Endothelial cell of umbilical vein (primary cell): ENCODE results near the gene TSHZ3. TPM values are rescaled to one million over a fixed set of nuclear protein-coding genes. Genes with fewer than 3 reads are reported as not detected.

Source experiments
- BruUV-seq: library from RNA; stranded (reverse); fragments of 400-500 nt; replicated peaks from 2 replicates; lab custom pipeline; 2021; lab: Mats Ljungman, UMichigan
- CTCF ChIA-PET: fragments of 300-600, 350-600 bp; sonication (Branson Sonifier 250); formaldehyde crosslinking; loops from one replicate; lab custom pipeline; 2021; ENCODE audit warnings: antibody characterized with exemption, inconsistent platforms; lab: Charles Lee
- POLR2A ChIA-PET: fragments of 300-600, 350-600 bp; sonication (Branson Sonifier 250); formaldehyde crosslinking; loops from one replicate; lab custom pipeline; 2021; ENCODE audit warnings: antibody characterized with exemption, inconsistent platforms; lab: Charles Lee
- DNase-seq: peaks from one replicate; pipeline ENCODE4 v3.0.0-alpha.2; 2011; ENCODE audit warnings: low read depth, low spot score
- FAIRE-seq: peaks from 2 replicates; lab custom pipeline; 2011; peaks lifted over from hg19 to GRCh38; lab: Jason Lieb, UNC
- H2AFZ ChIP-seq: 2 replicates; pipeline ENCODE4 v1.6.0; 2012; ENCODE audit warnings: low read depth, low read length, control low read depth, inconsistent platforms
- H3K27ac ChIP-seq: 2 replicates; pipeline ENCODE4 v1.5.1; 2011; ENCODE audit warnings: low read depth, mild to moderate bottlenecking, control low read depth, low read length, moderate library complexity; ENCODE audit not compliant: insufficient read depth
- H3K27me3 ChIP-seq, 2 experiments: 2 replicates each; pipeline versions ENCODE4 v1.6.0 to v1.6.1; 2011; ENCODE audit warnings: low read length in 2 of 2, mixed read lengths in 1 of 2; ENCODE audit not compliant: control insufficient read depth in 2 of 2, insufficient read depth in 2 of 2
- H3K36me3 ChIP-seq, 2 experiments: 2 replicates in 1 of 2; 3 replicates in 1 of 2; pipeline ENCODE4 v1.5.1; 2011; ENCODE audit warnings: low read length in 2 of 2, mild to moderate bottlenecking in 1 of 2, moderate library complexity in 1 of 2; ENCODE audit not compliant: control insufficient read depth in 2 of 2, insufficient read depth in 2 of 2; ENCODE audit errors: extremely low read depth in 1 of 2
- H3K4me1 ChIP-seq: 3 replicates; pipeline ENCODE4 v1.5.1; 2011; ENCODE audit warnings: mild to moderate bottlenecking, low read length; ENCODE audit not compliant: control insufficient read depth, insufficient read depth; ENCODE audit errors: extremely low read depth
- H3K4me2 ChIP-seq: 2 replicates; pipeline ENCODE4 v1.6.1; 2011; ENCODE audit warnings: low read length, control low read depth, mixed read lengths; ENCODE audit not compliant: insufficient read depth
- H3K4me3 ChIP-seq, 3 experiments: fragments of 200-600 bp in 1 of 3; sonication (generic), shearing (Covaris generic) in 1 of 3; replicated peaks in 1 of 3; 2 replicates each; pipeline ENCODE4 v1.5.1; 2011 to 2016; ENCODE audit warnings: control low read depth in 3 of 3, low read length in 3 of 3, mild to moderate bottlenecking in 2 of 3, inconsistent platforms in 1 of 3, low read depth in 1 of 3, moderate library complexity in 1 of 3; ENCODE audit not compliant: insufficient read depth in 1 of 3
- H3K79me2 ChIP-seq: 2 replicates; pipeline ENCODE4 v1.6.0; 2012; ENCODE audit warnings: low read length, inconsistent platforms; ENCODE audit not compliant: control insufficient read depth, insufficient read depth
- H3K9ac ChIP-seq: replicated peaks from 2 replicates; pipeline ENCODE3; 2011; ENCODE audit warnings: low read length, control low read depth; ENCODE audit not compliant: insufficient read depth; ENCODE audit errors: extremely low read depth
- H3K9me1 ChIP-seq: replicated peaks from 3 replicates; pipeline ENCODE4 v1.6.0; 2011; ENCODE audit warnings: mild to moderate bottlenecking, low read length; ENCODE audit not compliant: control insufficient read depth, insufficient read depth; ENCODE audit errors: extremely low read depth
- H3K9me3 ChIP-seq: replicated peaks from 2 replicates; pipeline ENCODE4 v1.5.1; 2012; ENCODE audit warnings: low read length, inconsistent platforms; ENCODE audit not compliant: control insufficient read depth, insufficient read depth
- H4K20me1 ChIP-seq: replicated peaks from 2 replicates; pipeline ENCODE3; 2011; ENCODE audit warnings: mild to moderate bottlenecking, low read length; ENCODE audit not compliant: control insufficient read depth, insufficient read depth; ENCODE audit errors: extremely low read depth
- CTCF ChIP-seq, 2 donors: IDR thresholded peaks; 1 replicate in 1 of 2; 2 replicates in 1 of 2; pipeline ENCODE4 v1.5.1; 2011; ENCODE audit warnings: low read length in 2 of 2, mild to moderate bottlenecking in 2 of 2, moderate library complexity in 2 of 2, control low read depth in 1 of 2, inconsistent platforms in 1 of 2, low read depth in 1 of 2; ENCODE audit not compliant: insufficient read depth in 1 of 2; ENCODE audit errors: extremely low read depth in 1 of 2
- EZH2 ChIP-seq: IDR thresholded peaks from 2 replicates; pipeline ENCODE4 v1.6.1; 2012; ENCODE audit warnings: borderline replicate concordance, low read depth, mild to moderate bottlenecking, moderate library complexity, low read length, inconsistent platforms; ENCODE audit not compliant: severe bottlenecking
- FOS ChIP-seq: IDR thresholded peaks from 2 replicates; pipeline ENCODE4 v1.6.1; 2011; ENCODE audit warnings: mild to moderate bottlenecking, low read length, moderate library complexity, borderline replicate concordance; ENCODE audit not compliant: insufficient read depth
- GATA2 ChIP-seq: IDR thresholded peaks from 2 replicates; pipeline ENCODE4 v1.7.0; 2011; ENCODE audit warnings: low read depth, mild to moderate bottlenecking, moderate library complexity, mixed read lengths, low read length; ENCODE audit not compliant: insufficient read length, insufficient read depth
- JUN ChIP-seq: IDR thresholded peaks from 2 replicates; pipeline ENCODE4 v1.6.1; 2011; ENCODE audit warnings: borderline replicate concordance, low read depth; ENCODE audit not compliant: insufficient read length, insufficient read depth
- MAX ChIP-seq: IDR thresholded peaks from 2 replicates; pipeline ENCODE4 v1.6.1; 2011; ENCODE audit not compliant: insufficient read depth, insufficient read length
- MYC ChIP-seq: IDR thresholded peaks from one replicate; pipeline ENCODE4 v1.6.1; 2011; ENCODE audit warnings: mild to moderate bottlenecking, low read depth, low read length
- POLR2A ChIP-seq: IDR thresholded peaks from 2 replicates; pipeline ENCODE4 v1.6.1; 2012; ENCODE audit warnings: low read depth, mild to moderate bottlenecking, control low read depth, low read length
- POLR2AphosphoS5 ChIP-seq: IDR thresholded peaks from 2 replicates; pipeline ENCODE4 v1.6.1; 2012; ENCODE audit warnings: low read depth, mild to moderate bottlenecking, control low read depth, low read length, moderate library complexity; ENCODE audit not compliant: insufficient read depth
- dilution Hi-C: fragments of 300-500 bp; cut with MboI; formaldehyde crosslinking; loops from one replicate; pipeline ENCODE4 v1.15.0; 2019; ENCODE audit warnings: low sequenced_read_pairs; ENCODE audit not compliant: extremely low pct_ligation_motif_present
- intact Hi-C: fragments of 100-400 bp; cut with micrococcal nuclease; formaldehyde crosslinking; loops from one replicate; pipeline ENCODE4 v1.10.0; 2022
- polyA plus RNA-seq, 4 experiments: library from polyadenylated mRNA; depleted of rRNA in 3 of 4; stranded (reverse) in 3 of 4; unstranded in 1 of 4; fragments of >200 nt; gene quantifications; 2 replicates each; pipeline versions ENCODE4 v1.2.1 to v1.2.3, GENCODE V29; 2011 to 2012; ENCODE audit warnings: missing spikeins in 1 of 4
- total RNA-seq: library from RNA; stranded (reverse); gene quantifications from 2 replicates; pipeline ENCODE4 v1.2.3, GENCODE V29; 2021

TSHZ3 gene
- total and polyA plus RNA-seq, 2 donors (not counting 3 experiments of a cell fraction or from before 2014, with no cell fraction given), result 1.2 to 6.2 TPM

- no peak for FAIRE-seq
- TF ChIP-seq GATA2 (no peak), EZH2 (no peak), MYC (no peak), POLR2A (no peak), JUN (no peak), CTCF (IDR thresholded peaks at IDR 0.05; ENCODE audit: extremely low read depth in 1 of 2, insufficient read depth in 1 of 2, low read depth in 1 of 2, low read length in 2 of 2) (no peak), FOS (no peak), POLR2AphosphoS5 (no peak), MAX (no peak)
- intact Hi-C loops, result loop anchor here (10.0 kb wide), 1 partner anchor 1230 kb away; no protein-coding TSS in a partner anchor
- no peak for DNase-seq
- POLR2A ChIA-PET, result no interaction called here
- no TSS peak for BruUV-seq
- H2AFZ ChIP-seq, result no peak overlapping the region
- CTCF ChIA-PET, result interaction anchor here (1.2 kb wide), 1 partner anchor 13 kb away, joined by 3 read pairs; no protein-coding TSS in a partner anchor
- no peak overlapping the region for H3K4me3 ChIP-seq
- H4K20me1 ChIP-seq, result no peaks in the 10 kb centered on the region
- H3K27ac ChIP-seq, result no peak overlapping the region
- no peaks in the 10 kb centered on the region for H3K9me1 ChIP-seq
- no peaks in the 10 kb centered on the region for H3K79me2 ChIP-seq
- no peaks in the 10 kb centered on the region for H3K36me3 ChIP-seq
- H3K9me3 ChIP-seq, result no peaks in the 10 kb centered on the region
- dilution Hi-C loops, result no loop called here
- no peak overlapping the region for H3K9ac ChIP-seq
- H3K4me2 ChIP-seq, result no peak overlapping the region
- H3K4me1 ChIP-seq, result peaks cover 2% of the 10 kb centered on the region
- H3K27me3 ChIP-seq, result peaks cover 8 to 10% of the 10 kb centered on the region in 2 experiments
Observed at GRCh38 chr19:31344403-31344802, 4.8 kb downstream of the TSHZ3 start.
